Cerebellar cortex (tissue), 1 donor: ENCODE measurements around the gene TXNRD3.
"Not testable (repeated sequence)": the region's sequence is repeated elsewhere in the genome, so short reads cannot be mapped to it uniquely, and the experiment has no call there.

Source experiments
- DNase-seq: peaks from one replicate; pipeline ENCODE4 v3.0.0-alpha.2; 2015; ENCODE audit warnings: low spot score

Gene TXNRD3

DNA sequence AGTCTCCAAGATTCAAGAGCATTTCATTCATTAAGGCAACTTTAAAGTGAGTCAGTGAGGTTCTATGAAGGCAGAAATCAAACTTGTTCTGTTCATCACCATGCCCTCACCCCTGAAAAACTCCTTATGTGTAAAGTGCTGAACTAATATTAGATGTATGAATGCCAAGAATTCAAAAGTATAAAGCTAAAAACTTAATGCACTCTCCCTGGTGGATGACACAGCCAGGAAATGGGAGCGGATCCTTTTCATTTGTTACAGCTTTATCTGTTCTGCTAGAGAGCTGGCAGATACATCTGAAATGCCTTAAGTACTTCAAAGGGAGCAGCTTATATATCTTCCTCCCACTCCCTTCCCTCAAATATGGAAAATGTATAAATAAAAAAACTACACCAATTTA lies 8.2 kb downstream of the TXNRD3 start:
- DNase-seq = no peak

DNA sequence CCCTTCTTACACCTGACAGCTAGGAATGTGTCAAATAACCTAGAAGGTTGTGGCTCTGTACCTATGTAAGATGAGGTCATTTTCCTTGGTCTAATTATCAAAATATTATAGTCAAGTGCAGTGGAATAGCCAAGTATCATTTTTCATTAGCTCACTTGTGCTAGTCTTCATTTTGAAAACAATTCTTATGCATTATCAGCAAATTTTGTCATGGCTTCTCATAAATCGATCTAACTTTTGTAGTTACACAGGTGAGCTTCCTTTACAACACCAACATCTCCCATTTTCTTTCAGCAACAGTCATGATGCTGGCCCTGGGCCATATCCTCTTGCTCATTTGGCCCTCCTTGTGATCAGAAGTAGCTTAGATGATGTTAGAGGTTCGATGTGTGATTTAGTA lies 10.3 kb downstream of the TXNRD3 start:
- no peak for DNase-seq

DNA sequence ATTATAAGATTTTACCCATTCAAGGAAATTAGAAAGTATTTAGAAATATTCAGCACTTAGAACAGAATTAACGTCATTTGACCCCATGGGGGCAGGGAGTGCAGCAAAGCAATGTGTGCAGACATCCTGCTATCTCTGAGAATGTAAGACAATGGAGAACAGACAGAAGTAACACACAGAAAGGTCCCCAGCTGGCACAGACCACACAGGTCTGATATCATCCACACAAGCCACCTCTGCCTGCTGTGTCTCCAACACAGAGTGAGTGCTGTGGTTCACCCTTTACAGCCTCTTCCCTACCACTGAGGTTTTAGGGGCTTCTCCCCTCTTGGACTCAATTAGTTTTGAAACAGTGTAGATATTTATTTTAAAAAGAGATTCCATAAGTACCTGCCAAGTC lies 16.1 kb downstream of the TXNRD3 start:
- no peak for DNase-seq

DNA sequence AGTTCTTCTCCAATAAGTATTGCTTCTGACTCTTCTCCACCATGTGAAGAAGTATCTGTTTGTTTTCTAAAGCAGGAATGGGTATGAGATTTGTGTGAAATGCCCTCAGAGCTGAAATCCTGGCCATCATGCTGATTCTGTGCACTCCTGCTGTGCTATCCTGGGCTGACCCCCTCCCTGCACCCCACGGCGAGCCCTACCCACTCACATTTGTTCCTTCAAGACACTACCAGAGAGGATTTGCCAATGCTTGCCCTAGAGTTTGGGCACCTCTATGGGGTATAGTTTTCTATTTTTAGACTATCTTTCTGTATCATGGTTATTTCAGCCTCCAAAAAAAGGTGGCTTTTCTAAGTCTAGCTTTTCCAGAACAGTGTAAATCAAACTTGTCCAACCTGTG lies 18.5 kb downstream of the TXNRD3 start:
- no peak for DNase-seq

DNA sequence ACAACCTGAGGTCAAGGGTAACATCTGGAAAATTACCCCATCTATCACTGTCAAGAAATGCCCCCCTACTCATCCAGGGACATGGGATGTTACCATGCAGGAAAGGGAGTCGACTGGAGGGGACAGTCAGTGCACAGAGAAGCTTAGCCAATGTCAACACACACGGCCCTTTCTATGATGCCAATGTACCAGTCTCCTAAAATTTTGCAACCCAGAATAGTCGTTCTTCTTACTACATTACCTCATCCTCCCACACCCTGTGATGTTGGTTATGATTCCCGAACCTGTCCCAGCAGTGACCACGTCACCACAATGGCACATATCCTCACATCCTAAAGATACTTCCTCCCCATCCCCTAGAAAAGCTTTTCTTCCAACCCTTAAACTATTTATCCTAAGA lies 20.1 kb downstream of the TXNRD3 start:
- no peak for DNase-seq

DNA sequence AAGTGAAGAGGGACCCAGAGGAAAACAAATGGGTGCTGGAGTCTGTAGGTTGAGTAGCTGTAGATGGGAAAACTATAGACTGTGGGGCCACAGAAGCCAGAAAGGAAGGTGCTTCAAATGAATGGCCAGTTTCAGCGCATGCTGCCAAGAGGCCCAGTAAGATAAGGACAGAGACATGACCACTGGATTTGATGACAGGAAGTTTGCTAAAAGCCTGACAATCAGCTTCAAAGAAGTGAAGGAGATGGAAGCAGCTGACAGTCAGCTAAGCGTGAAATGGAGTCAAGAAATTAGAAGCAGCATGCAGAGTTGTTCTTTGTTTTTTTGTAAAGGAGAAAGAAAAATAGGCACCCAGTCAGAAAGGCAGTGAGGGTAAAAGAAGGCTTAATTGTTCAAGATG lies 24.9 kb downstream of the TXNRD3 start:
- no peak for DNase-seq

DNA sequence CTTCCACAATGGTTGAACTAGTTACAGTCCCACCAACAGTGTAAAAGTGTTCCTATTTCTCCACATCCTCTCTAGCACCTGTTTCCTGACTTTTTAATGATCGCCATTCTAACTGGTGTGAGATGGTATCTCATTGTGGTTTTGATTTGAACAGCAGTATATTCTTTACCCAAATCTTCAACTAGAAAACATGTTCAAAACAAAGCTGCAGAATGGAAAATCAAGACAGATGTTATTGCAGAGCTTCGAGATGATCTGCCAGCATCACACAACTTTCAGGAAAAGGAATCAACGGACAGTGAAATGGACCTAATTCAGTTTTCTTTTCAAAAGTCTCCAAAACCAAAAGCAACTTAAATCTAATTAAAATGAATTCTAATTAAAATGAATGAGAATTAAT lies 29.2 kb downstream of the TXNRD3 start:
- DNase-seq = not testable (repeated sequence)

DNA sequence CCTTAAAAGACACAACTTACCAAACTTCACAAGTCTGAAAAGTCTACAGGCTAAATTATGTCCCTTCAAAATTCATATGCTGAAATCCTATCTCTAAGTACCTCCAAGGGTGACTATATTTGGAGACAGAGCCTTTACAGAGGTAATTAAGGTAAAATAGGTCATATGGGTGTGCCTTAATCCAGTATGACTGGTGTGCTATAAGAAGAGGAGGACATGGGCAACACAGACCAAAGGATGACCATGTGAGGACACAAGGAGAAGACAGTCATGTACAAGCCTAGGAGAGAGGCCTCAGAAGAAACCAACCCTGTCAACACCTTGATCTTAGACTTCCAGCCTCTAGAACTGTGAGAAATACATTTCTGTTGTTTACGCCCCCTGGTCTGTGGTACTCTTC lies 32.2 kb downstream of the TXNRD3 start:
- DNase-seq = no peak

DNA sequence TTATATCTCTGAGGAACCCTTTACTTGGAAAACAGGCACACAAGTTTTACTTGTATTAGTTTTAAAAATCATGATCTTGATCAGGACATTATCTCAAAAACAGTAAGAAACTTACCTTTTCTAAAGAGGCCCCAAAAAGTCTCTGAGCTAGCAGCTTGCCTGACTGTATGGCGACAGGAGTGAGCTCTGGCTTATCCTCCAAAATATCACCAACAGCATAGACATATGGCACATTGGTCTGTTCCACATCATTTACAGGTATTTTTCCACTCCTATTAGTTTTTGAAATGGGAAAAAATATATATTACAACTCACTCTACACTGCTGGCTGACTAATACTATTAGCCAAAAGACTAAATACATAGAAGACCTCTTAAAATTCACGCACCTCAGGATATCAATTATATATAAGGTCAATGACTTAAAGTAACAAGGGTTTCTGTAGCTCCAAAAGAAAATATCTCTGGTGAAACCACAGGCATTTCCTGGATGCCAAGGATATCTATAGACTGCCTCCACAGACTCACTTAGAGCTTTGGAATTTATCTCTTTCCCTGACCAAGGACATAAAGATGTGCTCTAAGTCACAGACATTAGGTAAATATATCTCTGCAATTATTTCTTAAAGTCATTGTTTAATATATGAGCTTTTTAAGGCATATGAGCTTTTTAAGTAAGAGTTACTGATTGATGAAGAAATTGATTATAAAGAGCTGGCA lies 33.1 kb downstream of the TXNRD3 start:
- DNase-seq = peak; percentile 50

DNA sequence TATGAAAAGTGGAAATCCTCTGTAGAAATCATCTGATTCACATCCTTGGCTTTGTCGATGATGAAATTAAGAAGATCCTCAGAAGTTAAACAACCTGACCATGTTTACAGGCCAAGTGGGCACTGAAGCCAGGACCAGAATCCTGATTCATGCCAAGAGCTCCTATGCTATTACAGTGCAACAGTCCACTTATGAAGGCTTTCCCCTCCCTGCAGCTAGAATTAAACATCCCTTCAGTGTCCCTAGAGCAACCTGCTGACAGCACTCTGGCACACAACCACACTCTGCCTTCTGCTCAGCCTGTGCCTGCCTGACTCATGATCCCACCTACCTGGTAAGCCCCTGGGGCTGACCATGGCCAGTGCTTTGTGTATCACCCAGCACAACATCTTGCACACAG lies 33.8 kb downstream of the TXNRD3 start:
- peak; percentile 90 for DNase-seq

DNA sequence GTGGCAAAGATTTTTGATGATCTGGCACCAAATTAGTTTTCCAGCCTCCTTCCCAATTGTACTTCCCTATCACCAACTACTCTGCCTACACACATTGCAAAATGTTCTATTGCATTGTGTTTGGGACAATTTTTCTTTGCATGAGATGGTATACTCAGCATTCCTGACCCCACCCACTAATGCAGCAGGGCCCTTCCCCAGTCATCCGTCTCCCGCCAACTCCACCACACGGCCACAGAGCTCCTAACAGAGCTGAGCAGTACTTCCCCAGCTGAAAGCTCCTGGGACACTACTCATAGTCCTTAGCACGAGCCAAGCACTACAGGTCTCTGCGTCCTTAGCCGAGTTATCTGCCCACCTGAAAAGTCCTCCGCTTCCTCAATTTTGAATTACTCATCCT lies 34.2 kb downstream of the TXNRD3 start:
- no peak for DNase-seq

DNA sequence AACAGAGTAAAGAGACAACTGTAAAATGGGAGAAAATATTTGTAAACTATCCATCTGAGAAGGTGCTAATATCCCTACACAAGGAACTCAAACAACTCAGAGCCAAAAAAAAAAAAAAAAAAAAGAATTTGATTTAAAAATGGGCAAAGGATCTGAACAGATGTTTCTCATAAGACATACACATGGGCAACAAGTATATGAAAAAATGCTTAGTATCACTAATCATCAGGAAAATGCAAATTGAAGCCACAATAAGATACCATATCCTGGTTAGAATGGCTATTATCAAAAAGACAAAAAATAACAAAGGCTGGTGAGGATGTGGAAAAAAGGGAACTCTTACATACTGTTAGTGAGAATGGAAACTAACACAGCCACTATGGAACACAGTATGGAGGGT lies 36.2 kb downstream of the TXNRD3 start:
- DNase-seq = no peak

DNA sequence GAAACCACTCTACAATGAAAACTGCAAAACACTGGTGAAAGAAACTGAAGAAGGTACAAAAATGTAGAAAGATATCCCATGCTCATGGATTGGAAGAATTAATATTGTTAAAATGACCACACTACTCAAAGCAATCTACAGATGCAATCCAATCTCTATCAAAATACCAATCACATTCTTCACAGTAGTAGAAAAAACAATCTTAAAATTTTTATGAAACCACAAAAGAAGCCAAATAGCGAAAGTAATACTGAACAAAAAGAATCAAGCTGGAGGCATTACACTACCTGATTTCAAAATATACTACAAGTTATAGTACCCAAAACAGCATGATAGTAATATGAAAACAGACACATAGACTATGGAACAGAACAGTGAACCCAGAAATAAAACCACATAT lies 36.9 kb downstream of the TXNRD3 start:
- DNase-seq = no peak

DNA sequence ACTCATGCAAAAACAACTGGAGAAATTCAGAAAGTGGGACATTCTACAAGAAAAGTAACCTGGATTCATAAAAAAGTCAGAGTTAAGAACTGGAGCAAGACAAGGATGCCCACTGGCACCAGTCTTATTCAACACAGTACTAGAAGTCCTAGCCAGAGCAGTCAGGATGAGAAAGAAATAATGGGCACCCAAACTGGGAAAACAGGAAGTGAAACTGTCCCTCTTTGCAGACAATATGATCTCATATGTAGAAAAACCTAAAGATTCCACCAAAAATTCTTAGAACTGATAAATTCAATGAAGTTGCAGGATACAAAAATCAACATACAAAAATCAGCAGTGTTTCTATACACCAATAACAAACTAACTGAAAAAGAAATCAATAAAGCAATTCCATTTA lies 37.4 kb downstream of the TXNRD3 start:
- no peak for DNase-seq

DNA sequence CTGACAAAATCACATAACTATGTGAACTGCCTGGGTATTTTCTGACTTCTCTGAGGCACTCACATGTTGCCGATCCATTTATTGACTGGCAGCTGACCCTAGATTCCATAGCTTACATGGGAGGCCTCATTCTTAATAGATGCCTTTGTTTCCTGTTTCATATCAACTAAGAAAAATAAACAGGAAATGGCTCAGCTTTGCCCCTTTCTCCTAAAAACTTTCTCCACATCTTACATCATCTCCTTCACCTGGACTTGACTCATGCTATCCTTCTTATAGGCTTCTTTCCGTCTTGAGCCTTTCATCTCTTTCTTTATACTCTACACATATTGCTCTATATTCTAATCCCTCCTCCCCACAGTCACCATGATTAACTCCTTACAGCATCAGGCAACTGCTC lies 38.0 kb downstream of the TXNRD3 start:
- DNase-seq = no peak

DNA sequence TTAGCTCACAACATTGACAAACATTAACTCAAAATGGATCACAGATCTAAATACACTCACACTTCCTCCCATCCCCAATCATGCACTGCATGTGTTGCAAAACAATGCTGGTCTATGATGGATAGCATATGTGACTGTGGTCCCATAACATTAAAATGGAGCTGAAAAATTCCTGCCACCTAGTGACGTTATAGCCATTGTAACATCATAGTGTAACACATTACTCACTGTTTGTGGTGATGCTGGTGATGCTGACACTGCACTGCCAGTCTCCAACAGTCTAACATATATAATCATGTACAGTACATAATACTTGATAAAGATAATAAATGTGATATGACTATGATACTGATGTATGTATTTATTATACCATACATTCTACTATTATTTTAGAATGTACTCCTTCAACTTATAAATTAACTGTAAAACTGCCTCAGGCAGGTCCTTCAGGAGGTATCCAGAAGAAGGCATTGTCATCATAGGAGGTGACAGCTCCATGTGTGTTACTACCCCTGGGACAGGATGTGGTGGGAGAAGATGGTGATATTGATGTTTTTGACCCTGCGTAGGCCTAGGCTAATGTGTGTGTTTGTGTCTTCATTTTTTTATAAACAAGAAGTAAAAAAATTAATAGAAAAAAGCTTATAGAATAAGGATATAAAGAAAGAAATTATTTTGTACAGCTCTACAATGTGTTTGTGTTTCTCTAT lies 41.3 kb downstream of the TXNRD3 start:
- DNase-seq = no peak

DNA sequence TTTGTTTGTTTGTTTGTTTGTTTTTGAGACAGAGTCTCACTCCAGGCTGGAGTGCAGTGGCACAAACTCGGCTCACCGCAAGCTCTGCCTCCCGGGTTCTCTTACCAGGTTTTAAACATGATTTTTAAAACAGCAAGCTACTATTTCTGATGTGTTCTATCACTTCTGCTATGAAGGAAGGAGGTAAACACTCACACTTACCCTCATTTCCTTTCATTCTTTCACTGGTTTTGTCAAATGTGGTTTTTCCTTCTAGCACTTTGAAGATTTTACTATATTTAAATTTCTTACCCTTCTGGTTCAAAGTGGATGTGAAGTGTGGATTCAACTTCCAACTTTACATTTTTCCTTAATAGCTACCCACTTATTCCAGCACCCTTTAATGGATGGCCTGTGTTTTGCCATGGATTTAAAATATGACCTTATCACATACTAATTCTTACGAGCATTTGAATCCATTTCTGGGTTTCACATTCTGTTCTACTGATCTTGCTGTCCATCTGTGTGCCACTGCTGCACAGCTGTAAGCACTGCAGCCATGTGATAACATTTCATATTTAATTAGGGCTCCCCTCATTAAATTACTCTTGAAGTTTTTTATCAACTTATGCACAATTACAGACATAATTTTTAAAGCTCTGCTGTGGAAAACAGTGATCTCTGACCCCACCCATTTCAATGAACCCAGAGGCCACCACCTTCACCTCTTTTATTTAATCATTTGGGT lies 42.3 kb downstream of the TXNRD3 start:
- no peak for DNase-seq

DNA sequence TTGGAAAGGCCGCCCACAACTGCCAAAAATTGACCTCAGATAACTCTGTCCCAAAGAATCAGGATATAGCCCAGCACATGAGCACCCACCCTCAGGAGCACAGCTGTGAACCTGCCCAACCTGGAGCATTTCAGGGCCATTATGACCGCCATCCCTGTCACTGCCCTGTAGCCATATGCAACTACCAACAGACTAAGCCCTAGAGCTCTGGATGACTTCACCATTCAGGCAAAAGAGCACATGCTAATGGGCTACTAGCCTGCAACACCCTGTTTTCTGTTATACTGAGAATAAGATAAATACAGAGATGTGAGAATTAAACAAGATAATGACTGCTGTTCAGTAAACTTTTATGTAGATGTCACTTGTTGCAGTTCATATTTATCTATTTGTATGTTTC lies 45.0 kb downstream of the TXNRD3 start:
- no peak for DNase-seq

DNA sequence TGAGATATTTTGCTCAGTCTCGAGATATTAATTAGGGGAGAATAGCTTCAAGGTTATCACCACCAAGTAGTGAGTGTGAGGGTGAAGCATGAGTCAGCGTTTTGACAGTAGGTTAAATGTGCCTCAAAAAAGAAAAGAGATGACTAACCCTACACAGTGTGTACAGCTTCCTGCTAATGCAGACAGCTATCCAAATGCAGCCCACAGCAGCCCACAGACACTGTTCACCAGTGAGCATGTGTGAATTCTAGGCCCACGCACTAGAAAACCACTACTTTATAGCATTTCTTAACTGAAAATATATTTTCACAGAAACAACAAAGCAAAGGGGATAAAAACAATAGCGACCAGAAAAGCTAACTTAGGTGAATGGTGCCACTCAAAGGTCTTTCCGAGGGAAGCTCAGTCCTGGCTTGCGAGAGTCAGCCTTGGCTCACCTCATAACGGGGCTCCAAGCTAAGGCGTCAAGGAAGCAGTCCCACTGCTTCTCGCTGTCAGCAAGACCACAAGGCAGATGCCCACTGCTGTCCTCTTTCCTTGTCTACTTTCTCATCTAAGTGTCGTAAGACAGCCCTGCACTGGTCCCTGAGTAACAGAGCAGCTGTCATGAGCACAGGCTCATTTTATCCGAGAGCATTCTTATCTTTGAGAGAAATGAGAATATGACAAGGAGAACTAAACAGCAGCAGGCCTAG lies 47.6 kb downstream of the TXNRD3 start:
- DNase-seq = no peak

DNA sequence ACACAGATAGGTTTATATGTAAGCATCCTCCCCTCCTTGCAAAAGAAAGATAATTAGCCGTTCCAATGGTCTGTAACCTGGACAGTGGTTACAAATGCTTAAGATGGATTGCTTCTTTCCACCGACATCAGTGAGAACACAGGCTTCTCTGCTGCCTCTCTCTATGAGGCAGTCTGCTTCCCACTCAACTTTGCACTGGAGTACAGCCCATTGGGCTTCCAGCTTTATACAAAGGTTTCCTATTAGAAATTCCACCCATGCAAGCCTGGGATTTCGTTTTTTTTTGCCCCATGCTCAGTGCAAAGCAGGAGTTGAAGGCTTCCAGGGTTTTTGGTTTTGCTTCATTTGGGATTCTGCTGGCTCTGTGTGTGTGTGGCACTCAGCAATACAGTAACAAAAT lies 48.9 kb downstream of the TXNRD3 start:
- DNase-seq = peak; percentile 17

DNA sequence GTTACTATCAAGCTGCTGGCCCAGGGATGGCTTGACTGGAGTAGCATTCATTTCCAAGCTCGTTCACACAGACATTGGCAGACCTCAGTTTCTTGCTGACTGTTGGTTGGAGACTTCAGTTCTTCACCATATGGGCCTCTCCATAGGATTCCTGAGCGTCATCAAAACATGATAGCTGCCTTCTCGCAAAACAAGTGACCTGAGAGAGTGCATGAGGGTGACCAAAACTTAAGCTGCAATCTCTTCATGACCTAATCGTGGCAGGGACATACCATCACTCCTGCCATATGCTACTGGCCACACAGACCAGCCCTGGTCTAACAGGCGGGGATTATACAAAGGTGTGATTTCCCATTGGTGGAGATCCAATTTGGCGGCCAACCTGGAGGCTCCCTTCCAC lies 50.2 kb downstream of the TXNRD3 start:
- DNase-seq = peak; percentile 63

DNA sequence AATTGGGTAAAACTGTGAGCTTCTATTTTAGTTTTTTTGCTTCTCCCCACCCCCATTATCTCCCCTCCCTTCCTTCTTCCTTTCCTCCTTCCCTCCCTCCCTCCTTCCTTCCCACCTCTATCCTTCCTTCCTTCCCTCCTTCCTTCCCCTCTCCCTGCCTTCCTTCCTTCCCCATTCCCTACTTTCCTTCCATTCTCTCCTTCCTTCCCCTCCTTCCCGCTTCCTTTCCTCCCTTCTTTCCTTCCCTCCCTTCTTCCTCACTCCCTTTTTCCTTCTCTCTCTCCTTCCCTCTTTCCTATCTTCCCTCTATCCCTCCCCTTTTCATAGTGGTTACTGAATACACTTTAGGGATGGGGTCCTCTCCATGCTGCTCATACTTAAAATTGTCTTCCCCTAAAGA lies 55.8 kb downstream of the TXNRD3 start:
- no peak for DNase-seq

DNA sequence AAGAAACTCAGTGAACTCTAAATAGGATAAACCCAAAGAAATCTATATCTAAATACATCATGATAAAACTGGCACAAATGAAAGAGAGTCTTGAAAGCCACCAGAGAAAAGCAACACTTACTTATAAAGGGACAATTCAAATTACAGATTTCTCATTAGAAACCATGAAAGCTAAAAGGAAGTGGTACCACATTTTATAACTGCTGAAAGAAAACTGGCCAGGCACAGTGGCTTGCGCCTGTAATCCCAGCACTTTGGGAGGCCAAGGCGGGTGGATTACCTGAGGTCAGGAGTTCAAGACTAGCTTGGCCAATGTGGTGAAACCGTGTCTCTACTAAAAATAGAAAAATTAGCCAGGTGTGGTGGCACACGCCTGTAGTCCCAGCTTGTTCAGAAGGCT lies 59.4 kb downstream of the TXNRD3 start:
- DNase-seq = not testable (repeated sequence)
